Nasal cavity respiratory epithelium epithelial cell of viscerocranial mucosa (primary cell): ENCODE measurements around the gene CYP4Z1. TPM values are rescaled to one million over a fixed set of nuclear protein-coding genes. Genes with fewer than 3 reads are reported as not detected.

ENCODE experiments used
- total RNA-seq: library from RNA; depleted of rRNA; stranded (reverse); fragments of >200 nt; gene quantifications from 2 replicates; pipeline ENCODE4 v1.2.3, GENCODE V29; 2014

The CYP4Z1 gene, protein sequence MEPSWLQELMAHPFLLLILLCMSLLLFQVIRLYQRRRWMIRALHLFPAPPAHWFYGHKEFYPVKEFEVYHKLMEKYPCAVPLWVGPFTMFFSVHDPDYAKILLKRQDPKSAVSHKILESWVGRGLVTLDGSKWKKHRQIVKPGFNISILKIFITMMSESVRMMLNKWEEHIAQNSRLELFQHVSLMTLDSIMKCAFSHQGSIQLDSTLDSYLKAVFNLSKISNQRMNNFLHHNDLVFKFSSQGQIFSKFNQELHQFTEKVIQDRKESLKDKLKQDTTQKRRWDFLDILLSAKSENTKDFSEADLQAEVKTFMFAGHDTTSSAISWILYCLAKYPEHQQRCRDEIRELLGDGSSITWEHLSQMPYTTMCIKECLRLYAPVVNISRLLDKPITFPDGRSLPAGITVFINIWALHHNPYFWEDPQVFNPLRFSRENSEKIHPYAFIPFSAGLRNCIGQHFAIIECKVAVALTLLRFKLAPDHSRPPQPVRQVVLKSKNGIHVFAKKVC
- 0.07 TPM in 1 of 2 replicates, not detected in the other for total RNA-seq

DNA sequence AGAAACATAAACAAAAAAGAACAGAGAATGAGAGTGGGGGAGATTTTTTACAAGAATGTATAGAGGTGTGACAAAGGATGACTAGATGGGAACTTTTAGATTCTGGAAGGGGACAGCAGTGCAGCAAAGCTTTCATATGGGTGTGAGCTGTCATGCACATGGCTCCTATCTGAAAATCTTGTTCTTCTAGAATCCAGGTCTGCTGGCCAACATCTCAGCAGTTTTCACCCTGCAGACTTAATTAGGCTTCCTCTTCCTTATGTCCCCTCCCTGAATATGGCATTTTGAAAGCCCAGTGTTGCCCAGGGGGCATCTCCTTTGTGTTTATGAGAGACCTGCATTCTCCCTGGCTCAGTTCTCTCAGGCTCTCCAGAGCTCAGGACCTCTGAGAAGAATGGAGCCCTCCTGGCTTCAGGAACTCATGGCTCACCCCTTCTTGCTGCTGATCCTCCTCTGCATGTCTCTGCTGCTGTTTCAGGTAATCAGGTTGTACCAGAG, at the start of gene CYP4Z1:
TSS of gene CYP4Z1 (plus strand) at position 135 of the 498 bp plus-strand sequence. CDS start at position 395, 260 bp downstream.

GRCh38 chr1:47023268-47024140, 43.5 kb upstream of the CYP4Z1 start, which contains the start of gene CYP4X1:
TSS of gene CYP4X1 (plus strand) at chr1:47023669. CDS start at chr1:47023818, 149 bp downstream.

DNA sequence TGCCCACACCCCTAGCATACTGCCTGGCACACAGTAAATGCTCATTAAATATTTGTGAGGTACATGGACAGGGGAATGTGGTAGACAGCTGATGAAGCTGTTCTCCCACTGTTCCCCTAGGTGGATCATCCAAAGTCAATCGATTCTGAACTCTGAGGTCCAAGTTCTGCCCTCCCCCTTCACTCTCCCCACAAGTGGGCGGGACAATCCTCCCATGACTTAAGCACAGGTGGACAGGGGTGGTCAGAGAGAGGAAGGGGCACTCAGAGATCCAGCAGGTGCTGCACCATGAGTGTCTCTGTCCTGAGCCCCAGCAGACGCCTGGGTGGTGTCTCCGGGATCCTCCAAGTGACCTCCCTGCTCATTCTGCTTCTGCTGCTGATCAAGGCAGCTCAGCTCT, 70.2 kb downstream of the CYP4Z1 start, which contains the start of gene CYP4A22:
TSS of gene CYP4A22 (plus strand) at position 244 of the 400 bp plus-strand sequence. CDS start at position 289, 45 bp downstream.

Other genes starting within 250 kb of the CYP4Z1 start
- not detected in 2 replicates for gene CYP4A11, start 125.8 kb upstream of the CYP4Z1 start, total RNA-seq
- under 0.01 and 2.3 TPM in 2 replicates for gene CYP4X1, start 43.6 kb upstream of the CYP4Z1 start, total RNA-seq
- not detected in 2 replicates for gene CYP4A22, start 70.2 kb downstream of the CYP4Z1 start, total RNA-seq
- 0.68 and 12.2 TPM in 2 replicates for gene PDZK1IP1, start 122.8 kb downstream of the CYP4Z1 start, total RNA-seq
- under 0.01 TPM in 1 of 2 replicates, not detected in the other for gene TAL1, start 165.0 kb downstream of the CYP4Z1 start, total RNA-seq
- 1.0 and 1.4 TPM in 2 replicates for gene STIL, start 246.9 kb downstream of the CYP4Z1 start, total RNA-seq